ENCODE data around the gene SPRR2B. TPM values are rescaled to one million over a fixed set of nuclear protein-coding genes. Genes with fewer than 3 reads are reported as not detected.
"Not testable (repeated sequence)": the region's sequence is repeated elsewhere in the genome, so short reads cannot be mapped to it uniquely, and the experiment has no call there.

SPRR2B gene
- not detected in 2 replicates for total RNA-seq

GRCh38 chr1:153071511-153071910 is at the start of gene SPRR2B:
SPRR2B (minus strand) TSS chr1:153071611; CDS start chr1:153070839, 772 bp downstream.
- Mint-ChIP-seq H3K27me3 (ENCODE audit: low read depth) (peaks cover 4% of the 10 kb centered on the region), H3K9me3 (no peaks in the 10 kb centered on the region), H3K27ac (no peak within 1 kb of the TSS), H3K36me3 (ENCODE audit: low read depth) (no peaks in the 10 kb centered on the region), H3K4me1 (ENCODE audit: low read depth) (no peaks in the 10 kb centered on the region), H3K4me3 (ENCODE audit: low read depth) (no peak within 1 kb of the TSS)
- intact Hi-C loops (cut with micrococcal nuclease), result no loop called here
- no peak for DNase-seq (ENCODE audit: low spot score)

- intact Hi-C loops (cut with micrococcal nuclease), result no loop called here
- no peak overlapping the region for H3K4me3 Mint-ChIP-seq (ENCODE audit: low read depth)
- no peaks in the 10 kb centered on the region for H3K9me3 Mint-ChIP-seq
- H3K36me3 Mint-ChIP-seq (ENCODE audit: low read depth), result no peaks in the 10 kb centered on the region
- H3K4me1 Mint-ChIP-seq (ENCODE audit: low read depth), result no peaks in the 10 kb centered on the region
- DNase-seq (ENCODE audit: low spot score), result no peak
- H3K27ac Mint-ChIP-seq, result no peak overlapping the region
- H3K27me3 Mint-ChIP-seq (ENCODE audit: low read depth), result peaks cover 9% of the 10 kb centered on the region
Observed at GRCh38 chr1:153120945-153121344, 49.5 kb upstream of the SPRR2B start.

- intact Hi-C loops (cut with micrococcal nuclease), result no loop called here
- Mint-ChIP-seq H3K27me3 (ENCODE audit: low read depth) (peaks cover 9% of the 10 kb centered on the region), H3K4me1 (ENCODE audit: low read depth) (no peaks in the 10 kb centered on the region), H3K4me3 (ENCODE audit: low read depth) (no peak overlapping the region), H3K27ac (no peak overlapping the region), H3K9me3 (no peaks in the 10 kb centered on the region), H3K36me3 (ENCODE audit: low read depth) (no peaks in the 10 kb centered on the region)
- DNase-seq (ENCODE audit: low spot score), result no peak
Observed at GRCh38 chr1:153119491-153119971, 48.1 kb upstream of the SPRR2B start.

- H3K4me3 Mint-ChIP-seq (ENCODE audit: low read depth); intact Hi-C loops (cut with micrococcal nuclease); DNase-seq (ENCODE audit: low spot score); H3K36me3 Mint-ChIP-seq (ENCODE audit: low read depth); H3K4me1 Mint-ChIP-seq (ENCODE audit: low read depth); H3K9me3 Mint-ChIP-seq; H3K27ac Mint-ChIP-seq; H3K27me3 Mint-ChIP-seq (ENCODE audit: low read depth): not testable (repeated sequence)
Observed at GRCh38 chr1:153115264-153115663, 43.9 kb upstream of the SPRR2B start.

- Mint-ChIP-seq H3K27ac (no peak within 1 kb of the TSS), H3K36me3 (ENCODE audit: low read depth) (no peaks in the 10 kb centered on the region), H3K27me3 (ENCODE audit: low read depth) (no peaks in the 10 kb centered on the region), H3K4me3 (ENCODE audit: low read depth) (no peak within 1 kb of the TSS), H3K4me1 (ENCODE audit: low read depth) (no peaks in the 10 kb centered on the region), H3K9me3 (no peaks in the 10 kb centered on the region)
- intact Hi-C loops (cut with micrococcal nuclease), result no loop called here
- DNase-seq (ENCODE audit: low spot score), result no peak
Observed at GRCh38 chr1:153113416-153113815, 42.0 kb upstream of the SPRR2B start, which contains the start of gene SPRR2F. SPRR2F (minus strand) TSS chr1:153113516; CDS start chr1:153112733, 783 bp downstream.

GRCh38 chr1:153112454-153112853 is 41.0 kb upstream of the SPRR2B start:
- H3K9me3 Mint-ChIP-seq; H3K27ac Mint-ChIP-seq; H3K4me3 Mint-ChIP-seq (ENCODE audit: low read depth); DNase-seq (ENCODE audit: low spot score); H3K4me1 Mint-ChIP-seq (ENCODE audit: low read depth); intact Hi-C loops (cut with micrococcal nuclease); H3K27me3 Mint-ChIP-seq (ENCODE audit: low read depth); H3K36me3 Mint-ChIP-seq (ENCODE audit: low read depth): not testable (repeated sequence)

GRCh38 chr1:153100245-153100644 is 28.8 kb upstream of the SPRR2B start:
- Mint-ChIP-seq H3K9me3 (no peaks in the 10 kb centered on the region), H3K4me3 (ENCODE audit: low read depth) (no peak overlapping the region), H3K4me1 (ENCODE audit: low read depth) (no peaks in the 10 kb centered on the region), H3K27ac (no peak overlapping the region), H3K36me3 (ENCODE audit: low read depth) (no peaks in the 10 kb centered on the region), H3K27me3 (ENCODE audit: low read depth) (peaks cover 5% of the 10 kb centered on the region)
- no peak for DNase-seq (ENCODE audit: low spot score)
- intact Hi-C loops (cut with micrococcal nuclease), result no loop called here

GRCh38 chr1:153099461-153100045 is 28.1 kb upstream of the SPRR2B start:
- Mint-ChIP-seq H3K36me3 (ENCODE audit: low read depth) (no peaks in the 10 kb centered on the region), H3K9me3 (no peaks in the 10 kb centered on the region), H3K27me3 (ENCODE audit: low read depth) (peaks cover 5% of the 10 kb centered on the region), H3K4me1 (ENCODE audit: low read depth) (no peaks in the 10 kb centered on the region), H3K27ac (no peak overlapping the region), H3K4me3 (ENCODE audit: low read depth) (no peak overlapping the region)
- intact Hi-C loops (cut with micrococcal nuclease), result no loop called here
- DNase-seq (ENCODE audit: low spot score), result no peak

- Mint-ChIP-seq H3K36me3 (ENCODE audit: low read depth) (no peaks in the 10 kb centered on the region), H3K4me3 (ENCODE audit: low read depth) (no peak overlapping the region), H3K27me3 (ENCODE audit: low read depth) (peaks cover 5% of the 10 kb centered on the region), H3K9me3 (no peaks in the 10 kb centered on the region), H3K4me1 (ENCODE audit: low read depth) (no peaks in the 10 kb centered on the region), H3K27ac (no peak overlapping the region)
- intact Hi-C loops (cut with micrococcal nuclease), result no loop called here
- DNase-seq (ENCODE audit: low spot score), result no peak
Observed at GRCh38 chr1:153095764-153096163, 24.4 kb upstream of the SPRR2B start.

- peaks cover 2% of the 10 kb centered on the region for H3K27me3 Mint-ChIP-seq (ENCODE audit: low read depth)
- no peak within 1 kb of the TSS for H3K27ac Mint-ChIP-seq
- no peak for DNase-seq (ENCODE audit: low spot score)
- no peaks in the 10 kb centered on the region for H3K9me3 Mint-ChIP-seq
- no peak within 1 kb of the TSS for H3K4me3 Mint-ChIP-seq (ENCODE audit: low read depth)
- intact Hi-C loops (cut with micrococcal nuclease), result no loop called here
- H3K36me3 Mint-ChIP-seq (ENCODE audit: low read depth), result no peaks in the 10 kb centered on the region
- H3K4me1 Mint-ChIP-seq (ENCODE audit: low read depth), result no peaks in the 10 kb centered on the region
Observed at GRCh38 chr1:153094426-153094825, 23.0 kb upstream of the SPRR2B start, which contains the start of gene SPRR2E. SPRR2E (minus strand) TSS chr1:153094526; CDS start chr1:153093751, 775 bp downstream.

- no peaks in the 10 kb centered on the region for H3K9me3 Mint-ChIP-seq
- no peak overlapping the region for H3K4me3 Mint-ChIP-seq (ENCODE audit: low read depth)
- no peaks in the 10 kb centered on the region for H3K4me1 Mint-ChIP-seq (ENCODE audit: low read depth)
- no peaks in the 10 kb centered on the region for H3K36me3 Mint-ChIP-seq (ENCODE audit: low read depth)
- DNase-seq (ENCODE audit: low spot score), result no peak
- intact Hi-C loops (cut with micrococcal nuclease), result no loop called here
- no peak overlapping the region for H3K27ac Mint-ChIP-seq
- H3K27me3 Mint-ChIP-seq (ENCODE audit: low read depth), result peaks cover 4% of the 10 kb centered on the region
Observed at GRCh38 chr1:153087652-153088051, 16.2 kb upstream of the SPRR2B start.

- H3K9me3 Mint-ChIP-seq, result peaks cover 6% of the 10 kb centered on the region
- no peak overlapping the region for H3K27ac Mint-ChIP-seq
- no peaks in the 10 kb centered on the region for H3K4me1 Mint-ChIP-seq (ENCODE audit: low read depth)
- intact Hi-C loops (cut with micrococcal nuclease), result no loop called here
- H3K4me3 Mint-ChIP-seq (ENCODE audit: low read depth), result no peak overlapping the region
- H3K27me3 Mint-ChIP-seq (ENCODE audit: low read depth), result peaks cover 7% of the 10 kb centered on the region
- H3K36me3 Mint-ChIP-seq (ENCODE audit: low read depth), result no peaks in the 10 kb centered on the region
- DNase-seq (ENCODE audit: low spot score), result no peak
Observed at GRCh38 chr1:153081736-153082135, 10.3 kb upstream of the SPRR2B start.

GRCh38 chr1:153072806-153073726 is 1.7 kb upstream of the SPRR2B start:
- Mint-ChIP-seq H3K36me3 (ENCODE audit: low read depth) (no peaks in the 10 kb centered on the region), H3K27ac (no peak overlapping the region), H3K9me3 (no peaks in the 10 kb centered on the region), H3K27me3 (ENCODE audit: low read depth) (peaks cover 4% of the 10 kb centered on the region), H3K4me1 (ENCODE audit: low read depth) (no peaks in the 10 kb centered on the region), H3K4me3 (ENCODE audit: low read depth) (no peak overlapping the region)
- DNase-seq (ENCODE audit: low spot score), result no peak
- intact Hi-C loops (cut with micrococcal nuclease), result no loop called here

Data from activated T-helper 2 cell treated with anti-CD3 and anti-CD28 coated beads, Interferon-gamma antibody, Interleukin-2, Interleukin-4, amounts not matched to agents 10 μg/mL and 5 μg/mL and 100 μg/mL, durations not matched to agents 14 hours and 24 hours and 36 hours (primary cell).